ENCODE measurements around the gene PGAP6. TPM values are rescaled to one million over a fixed set of nuclear protein-coding genes. Genes with fewer than 3 reads are reported as not detected.
A peak's percentile ranks its signal among the peaks of the same experiment; 100 is the strongest.
"Not testable (repeated sequence)": the region's sequence is repeated elsewhere in the genome, so short reads cannot be mapped to it uniquely, and the experiment has no call there.

The PGAP6 gene
- total RNA-seq, 1 donor from 2014 or later = 29.0 TPM

DNA sequence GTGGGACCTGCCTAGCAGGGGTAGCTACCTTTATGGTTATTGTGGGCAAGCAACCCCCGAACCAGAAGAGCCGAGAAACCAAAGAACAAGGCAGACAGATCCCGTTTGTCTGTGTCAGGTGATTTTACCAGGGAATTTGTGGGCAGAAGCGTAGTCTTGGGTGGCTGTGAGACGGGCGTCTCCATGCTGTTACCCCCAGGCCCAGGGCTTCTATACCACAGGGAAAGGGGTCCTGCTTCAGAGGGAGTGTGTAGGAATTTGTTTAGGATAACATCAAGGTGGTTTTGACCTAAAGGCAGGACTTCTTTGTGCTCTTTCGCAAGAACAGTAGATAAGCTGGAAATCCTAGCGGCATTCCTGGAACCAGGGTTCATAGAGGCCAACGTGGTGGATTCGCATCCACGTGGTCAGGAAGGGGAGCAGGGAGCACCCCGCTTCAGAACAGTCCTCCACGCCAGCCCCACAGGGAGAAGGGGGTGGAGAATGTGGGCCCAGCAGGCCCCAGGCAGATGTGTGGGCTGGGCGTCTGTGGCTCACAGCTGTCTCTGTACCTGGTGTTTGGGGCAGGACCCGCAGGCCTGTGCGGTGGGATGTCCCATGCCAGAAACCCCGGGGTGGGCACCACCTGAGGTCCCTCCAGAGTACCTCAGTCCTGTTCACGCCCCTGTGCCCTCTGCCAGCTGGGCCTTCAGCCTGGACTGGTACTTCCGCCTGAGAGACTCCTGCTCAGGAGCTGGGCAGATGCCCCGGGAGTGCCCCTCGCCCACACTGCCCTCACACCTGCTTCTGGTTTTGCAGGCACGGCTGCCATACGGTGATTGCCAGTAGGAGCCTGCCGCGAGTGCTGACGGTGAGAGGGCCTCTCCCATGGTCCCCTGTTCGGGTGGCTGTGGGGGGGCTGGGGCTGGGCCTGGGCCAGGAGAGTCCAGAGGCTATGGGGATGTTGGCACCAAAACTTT, 24.0 kb upstream of the PGAP6 start:
- DNase-seq (ENCODE audit: low spot score) = no peak
- ATAC-seq = no peak
- intact Hi-C loops (cut with DNase I) = no loop called here

DNA sequence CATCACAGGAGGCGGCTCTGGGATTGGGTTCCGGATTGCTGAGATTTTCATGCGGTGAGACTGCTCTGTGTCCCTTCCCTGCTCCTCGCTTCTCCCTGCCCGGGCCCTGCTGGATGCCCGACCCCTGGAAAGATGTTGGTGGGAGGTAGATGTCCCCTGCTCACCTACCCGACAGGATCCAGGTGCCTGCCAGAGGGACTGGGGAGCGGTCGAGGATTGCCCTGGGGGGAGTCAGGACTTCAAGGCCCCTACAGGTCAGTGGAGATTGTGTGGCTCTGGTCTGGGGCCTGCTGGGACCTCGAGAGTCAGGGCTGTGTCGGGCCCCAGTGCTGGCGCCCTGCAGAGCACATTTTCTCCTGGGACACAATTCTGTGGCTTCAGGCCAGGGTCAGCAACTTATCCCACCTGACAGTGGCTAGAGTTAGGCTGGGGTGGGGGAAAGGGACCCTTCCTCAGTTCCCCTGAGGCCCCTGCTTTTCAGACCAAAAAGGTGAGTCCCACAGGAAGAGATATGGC, 23.3 kb upstream of the PGAP6 start:
- ATAC-seq (no peak), DNase-seq (ENCODE audit: low spot score) (no peak)
- intact Hi-C loops (cut with DNase I) = no loop called here

DNA sequence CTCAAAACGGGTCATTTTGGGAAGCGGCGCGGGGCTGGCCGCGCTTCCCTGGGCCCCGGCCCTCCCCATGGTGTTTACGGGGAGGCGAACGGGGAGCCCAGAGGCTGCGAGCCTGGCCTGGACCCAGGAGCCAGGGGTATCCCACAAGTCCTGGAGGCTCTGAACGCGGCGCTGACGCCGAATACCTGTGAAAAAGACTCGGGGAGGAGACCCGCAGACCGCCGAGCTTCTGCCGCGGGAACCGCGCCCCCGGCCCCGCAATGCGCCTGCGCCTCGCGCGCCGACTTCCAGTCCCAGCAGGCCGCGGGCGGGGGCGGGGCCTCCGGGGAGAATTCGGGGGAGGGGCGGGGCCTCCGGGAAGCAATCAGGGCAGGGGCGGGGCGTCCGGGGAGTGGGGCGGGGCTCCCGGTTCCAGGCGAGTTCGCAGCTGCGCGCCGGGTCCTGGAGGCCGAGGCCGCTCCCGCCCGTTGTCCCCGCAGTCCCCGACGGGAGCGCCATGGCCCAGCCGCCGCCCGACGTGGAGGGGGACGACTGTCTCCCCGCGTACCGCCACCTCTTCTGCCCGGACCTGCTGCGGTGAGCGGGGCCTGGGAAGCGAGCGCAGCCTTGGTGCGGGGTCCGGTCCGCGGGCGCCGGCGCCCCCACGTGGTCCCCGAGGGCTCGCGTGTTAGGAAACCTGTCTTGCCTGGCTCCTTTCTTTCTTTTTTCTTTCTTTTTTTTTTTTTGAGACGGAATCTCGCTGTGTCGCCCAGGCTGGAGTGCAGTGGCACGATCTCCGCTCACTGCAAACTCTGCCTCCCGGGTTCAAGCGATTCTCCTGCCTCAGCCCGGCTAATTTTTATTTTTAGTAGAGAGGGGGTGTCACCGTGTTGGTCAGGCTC, 19.9 kb upstream of the PGAP6 start, which contains the start of gene DECR2:
Gene DECR2 (plus strand): TSS at position 418 of the 881 bp plus-strand sequence. CDS start 79 bp downstream, at position 497.
- ATAC-seq = peak; percentile 91
- intact Hi-C loops (cut with DNase I) = no loop called here

DNA sequence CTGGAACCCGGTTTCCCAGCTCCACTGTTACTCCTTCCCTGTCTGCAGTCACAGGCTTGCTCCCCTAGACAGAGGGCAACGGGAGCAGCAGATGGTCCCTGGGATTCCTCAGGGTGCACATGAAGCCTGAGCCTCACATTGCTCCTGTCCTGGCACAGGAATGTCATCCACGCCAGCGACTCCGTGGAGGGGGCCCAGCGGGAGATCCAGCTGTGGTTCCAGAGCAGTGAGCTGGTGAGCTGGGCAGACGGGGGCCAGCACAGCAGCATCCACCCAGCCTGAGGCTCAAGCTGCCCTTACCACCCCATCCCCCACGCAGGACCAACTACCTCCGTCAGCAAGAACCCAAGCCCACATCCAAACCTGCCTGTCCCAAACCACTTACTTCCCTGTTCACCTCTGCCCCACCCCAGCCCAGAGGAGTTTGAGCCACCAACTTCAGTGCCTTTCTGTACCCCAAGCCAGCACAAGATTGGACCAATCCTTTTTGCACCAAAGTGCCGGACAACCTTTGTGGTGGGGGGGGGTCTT, 18.3 kb upstream of the PGAP6 start:
- ATAC-seq = no peak
- DNase-seq (ENCODE audit: low spot score) = no peak
- intact Hi-C loops (cut with DNase I) = no loop called here

More for the DNA sequence above, 19.9 kb upstream of the PGAP6 start, which contains the start of gene DECR2:
- peak; percentile 99 for DNase-seq (ENCODE audit: low spot score)

DNA sequence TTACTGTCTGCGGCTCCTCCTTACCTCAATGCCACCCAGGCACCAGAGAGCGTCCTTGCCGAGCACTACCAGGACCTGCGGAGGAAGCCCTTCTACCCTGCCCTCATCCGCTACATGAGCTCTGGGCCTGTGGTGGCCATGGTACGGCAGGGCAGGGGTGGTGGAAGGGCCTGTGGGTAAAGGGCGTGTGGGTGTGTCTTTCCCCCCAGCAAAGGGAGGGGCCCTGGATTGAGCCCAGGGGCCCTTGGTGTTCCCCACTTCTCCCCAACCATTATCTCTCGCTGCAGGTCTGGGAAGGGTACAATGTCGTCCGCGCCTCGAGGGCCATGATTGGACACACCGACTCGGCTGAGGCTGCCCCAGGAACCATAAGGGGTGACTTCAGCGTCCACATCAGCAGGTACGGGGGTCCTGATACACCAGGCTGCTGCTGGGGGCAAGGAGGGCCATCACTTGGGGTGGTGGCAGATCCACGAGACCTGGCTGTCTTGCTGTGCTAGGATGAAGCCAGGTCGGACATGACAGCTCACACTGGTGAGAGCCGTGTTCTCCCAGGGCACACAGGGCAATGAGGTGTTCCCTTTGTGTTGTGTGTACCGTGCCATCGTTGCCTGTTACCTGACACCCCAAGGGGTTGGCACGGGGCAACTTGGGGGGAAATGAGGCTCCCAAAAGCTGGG, 17.7 kb upstream of the PGAP6 start:
- ATAC-seq = no peak
- no peak for DNase-seq (ENCODE audit: low spot score)
- intact Hi-C loops (cut with DNase I) = no loop called here

DNA sequence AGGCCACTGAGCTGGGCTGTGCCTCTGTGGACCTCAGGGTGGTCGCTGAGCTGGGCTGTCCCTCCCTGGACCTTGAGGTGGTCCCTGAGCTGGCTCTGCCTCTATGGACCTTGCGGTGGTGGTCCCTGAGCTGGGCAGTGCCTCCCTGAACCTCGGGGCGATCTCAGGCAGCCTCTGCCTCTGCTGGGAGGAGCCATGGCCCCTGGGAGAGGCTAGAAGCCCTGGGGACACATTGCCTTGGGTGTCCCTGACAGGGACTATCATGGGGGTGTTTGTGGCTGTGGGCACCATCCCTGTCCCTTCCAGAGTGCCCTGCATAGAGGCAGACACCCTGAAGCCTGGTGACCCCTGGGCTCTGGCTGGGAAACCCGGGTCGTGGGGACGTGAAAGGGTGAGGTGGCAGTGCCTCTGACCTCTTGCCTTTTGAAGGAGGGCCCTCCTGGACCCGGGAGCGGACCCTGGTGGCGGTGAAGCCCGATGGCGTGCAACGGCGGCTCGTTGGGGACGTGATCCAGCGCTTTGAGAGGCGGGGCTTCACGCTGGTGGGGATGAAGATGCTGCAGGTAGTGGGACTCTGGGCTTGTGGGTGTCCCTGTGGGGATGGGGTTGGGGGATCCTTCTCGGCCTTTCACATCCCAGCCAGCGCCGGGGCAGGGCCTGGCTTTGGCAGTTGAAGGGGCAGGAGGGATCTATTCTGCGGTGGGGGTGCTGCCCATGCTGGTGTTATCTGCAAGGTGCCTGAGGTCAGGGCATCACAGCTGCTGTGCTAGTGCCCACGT, 17.0 kb upstream of the PGAP6 start:
- DNase-seq (ENCODE audit: low spot score) (no peak), ATAC-seq (no peak)
- intact Hi-C loops (cut with DNase I) = no loop called here

DNA sequence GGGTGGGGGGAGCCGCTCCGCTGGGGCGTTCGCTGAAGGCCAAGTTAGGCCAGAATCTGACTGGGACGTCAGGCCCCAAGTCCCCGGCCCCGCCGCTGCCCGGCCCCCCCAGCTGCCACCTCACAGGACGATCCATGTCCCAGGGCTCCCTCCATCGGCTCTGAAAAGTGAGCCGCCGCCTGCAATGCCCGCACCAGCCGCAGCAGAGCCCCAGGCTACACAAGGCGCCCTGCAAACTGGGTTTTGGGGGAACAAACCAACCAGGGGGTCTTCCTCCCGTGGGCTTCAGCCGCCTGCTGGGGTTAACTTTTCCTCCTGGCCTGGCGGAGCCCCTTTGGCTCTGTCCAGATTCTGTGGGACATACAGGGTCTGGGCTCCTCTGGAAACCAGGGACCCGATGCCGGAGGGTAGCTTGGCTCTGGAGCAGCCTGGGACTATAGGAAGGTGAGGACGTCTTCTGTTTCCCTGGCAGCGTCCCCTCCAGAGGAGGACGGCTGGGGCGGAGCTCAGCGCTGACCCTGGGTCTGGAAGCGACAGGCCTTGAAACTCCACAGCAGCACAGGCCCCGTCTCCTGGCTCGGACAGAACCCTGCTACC, 16.1 kb upstream of the PGAP6 start:
- ATAC-seq = peak; percentile 56
- intact Hi-C loops (cut with DNase I) = no loop called here
- DNase-seq (ENCODE audit: low spot score) = peak; percentile 87

DNA sequence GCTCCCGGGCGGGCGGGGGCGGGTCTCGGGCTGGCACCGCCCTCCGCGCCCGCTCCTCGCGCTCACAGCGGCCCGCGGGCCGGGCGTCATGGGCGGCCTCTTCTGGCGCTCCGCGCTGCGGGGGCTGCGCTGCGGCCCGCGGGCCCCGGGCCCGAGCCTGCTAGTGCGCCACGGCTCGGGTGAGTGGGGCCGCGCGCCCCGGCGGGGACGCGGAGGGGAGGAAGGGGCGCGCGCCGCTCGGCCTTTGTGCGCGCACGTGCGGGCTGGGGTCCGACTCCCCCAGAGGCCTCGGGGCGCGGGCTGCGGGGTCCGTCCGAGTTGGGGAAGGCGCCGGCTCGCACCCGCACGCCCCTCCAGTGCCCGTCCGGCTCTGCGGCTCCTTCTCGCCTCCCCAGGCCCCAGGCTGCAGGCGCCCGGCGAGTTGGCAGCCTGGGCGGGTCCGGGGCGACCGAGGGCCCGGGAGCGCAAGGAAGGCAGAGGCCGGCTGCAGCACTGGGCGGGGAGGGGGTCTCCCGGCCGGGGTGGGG, 15.4 kb upstream of the PGAP6 start, which contains the start of gene NME4:
Gene NME4 (plus strand): TSS at position 65 of the 527 bp plus-strand sequence. CDS start 24 bp downstream, at position 89.
- DNase-seq (ENCODE audit: low spot score) (no peak), ATAC-seq (no peak)
- intact Hi-C loops (cut with DNase I) = no loop called here

DNA sequence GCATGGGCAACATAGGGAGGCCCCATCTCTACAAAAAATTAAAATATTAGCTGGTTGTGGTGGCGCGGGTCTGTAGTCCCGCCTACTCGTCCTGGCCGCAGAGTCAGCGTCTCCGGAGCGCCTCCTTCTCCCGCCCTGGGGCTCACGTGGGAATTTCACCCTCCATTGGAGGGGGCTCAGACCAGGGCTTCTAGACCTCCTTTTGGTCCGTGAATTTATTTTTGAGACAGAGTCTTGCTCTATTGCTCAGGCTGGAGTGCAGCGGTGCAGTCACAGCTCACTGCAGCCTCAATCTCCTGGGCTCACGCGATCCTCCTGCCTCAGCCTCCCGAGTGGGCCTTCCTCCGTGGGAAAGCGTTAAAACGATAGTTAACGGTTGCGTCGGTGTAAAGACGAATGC, 14.8 kb upstream of the PGAP6 start:
- intact Hi-C loops (cut with DNase I) = no loop called here
- ATAC-seq (peak; percentile 20), DNase-seq (ENCODE audit: low spot score) (no peak)

DNA sequence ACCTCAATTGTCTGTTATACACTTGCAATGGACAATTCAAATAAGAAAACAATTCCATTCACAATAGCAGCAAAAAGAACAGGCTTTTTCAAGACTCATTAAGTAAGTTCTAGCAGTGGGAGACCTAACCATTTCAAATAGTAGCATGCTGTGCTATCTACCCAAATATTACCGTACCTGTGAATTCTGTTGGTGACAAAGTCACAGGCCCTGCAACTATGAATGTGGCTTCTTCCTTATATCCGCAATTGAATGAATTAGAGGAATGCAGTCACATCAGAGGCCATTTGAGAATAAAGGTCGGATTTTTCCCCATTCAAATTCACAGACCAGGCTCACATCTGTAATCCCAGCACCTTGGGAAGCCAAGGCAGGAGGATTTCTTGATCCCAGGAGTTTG, 14.4 kb upstream of the PGAP6 start:
- DNase-seq (ENCODE audit: low spot score) (no peak), ATAC-seq (no peak)
- intact Hi-C loops (cut with DNase I) = no loop called here

DNA sequence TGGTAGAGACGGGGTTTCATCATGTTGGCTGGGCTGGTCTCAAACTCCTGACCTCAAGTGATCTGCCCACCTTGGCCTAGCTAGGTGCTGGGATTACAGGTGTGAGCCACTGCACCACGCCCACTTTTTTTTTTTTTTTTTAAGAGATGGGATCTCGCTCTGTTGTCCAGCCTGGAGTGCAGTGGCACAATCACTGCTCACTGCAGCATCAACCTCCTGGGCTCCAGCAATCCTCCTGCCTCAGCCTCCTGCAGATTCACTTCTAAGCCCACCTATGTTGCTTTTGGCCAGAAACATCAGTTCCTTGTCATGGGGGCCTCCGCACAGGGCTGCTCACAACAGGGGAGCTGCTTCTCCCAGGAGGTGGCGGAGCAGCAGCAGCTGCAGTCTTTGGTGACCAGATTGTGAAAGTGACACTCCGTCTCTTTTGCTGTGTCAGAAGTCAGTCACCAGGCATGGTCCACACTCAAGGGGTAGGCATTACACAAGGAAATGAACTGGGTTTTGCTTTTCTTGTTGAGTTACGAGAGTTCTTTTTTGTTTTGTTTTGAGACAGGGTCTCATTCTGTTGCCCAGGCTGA, 10.8 kb upstream of the PGAP6 start:
- DNase-seq (ENCODE audit: low spot score) (no peak), ATAC-seq (no peak)
- intact Hi-C loops (cut with DNase I) = no loop called here

DNA sequence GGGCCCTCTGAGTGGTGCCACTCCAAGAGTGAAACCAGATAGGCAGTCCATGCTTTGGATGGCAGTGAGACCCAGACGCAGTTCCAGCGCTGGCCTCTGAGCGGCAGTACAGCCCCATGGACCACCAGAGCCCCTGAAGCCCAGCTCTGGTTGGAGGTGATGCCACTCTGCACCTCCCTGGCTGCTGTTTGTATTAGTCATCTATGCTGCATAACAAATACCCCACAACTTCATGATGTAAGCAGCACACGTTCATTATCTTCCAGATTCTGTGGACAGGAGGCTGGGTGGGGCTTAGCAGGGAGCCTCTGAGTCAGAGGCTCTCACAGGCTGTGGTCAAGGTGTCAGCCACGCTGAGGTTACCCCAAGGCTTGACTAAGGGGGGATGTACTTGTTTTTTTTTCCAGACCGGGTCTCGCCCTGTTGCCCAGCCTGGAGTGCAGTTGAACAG, 10.1 kb upstream of the PGAP6 start:
- ATAC-seq (peak; percentile 33), DNase-seq (ENCODE audit: low spot score) (no peak)
- intact Hi-C loops (cut with DNase I) = no loop called here

DNA sequence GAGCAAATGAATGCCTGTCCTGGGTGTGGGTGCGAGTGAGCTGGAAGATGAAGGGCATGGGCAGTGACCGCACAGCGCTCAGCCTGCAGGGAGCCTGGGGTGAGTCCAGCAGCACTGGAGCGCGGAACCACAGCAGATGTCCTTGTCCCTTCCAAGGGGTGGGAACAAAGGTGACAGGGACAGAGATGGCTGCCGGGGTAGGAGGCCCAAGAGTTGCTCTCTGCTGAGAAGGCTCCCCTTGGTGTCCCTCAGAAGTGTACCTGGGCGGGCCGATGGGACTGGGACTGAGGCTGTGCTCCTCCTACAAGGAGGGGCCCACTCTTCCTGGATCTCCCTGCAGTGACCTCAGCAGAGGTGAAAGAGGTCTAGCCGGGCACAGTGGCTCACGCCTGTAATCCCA, 7.6 kb upstream of the PGAP6 start:
- DNase-seq (ENCODE audit: low spot score) (no peak), ATAC-seq (no peak)
- intact Hi-C loops (cut with DNase I) = no loop called here

DNA sequence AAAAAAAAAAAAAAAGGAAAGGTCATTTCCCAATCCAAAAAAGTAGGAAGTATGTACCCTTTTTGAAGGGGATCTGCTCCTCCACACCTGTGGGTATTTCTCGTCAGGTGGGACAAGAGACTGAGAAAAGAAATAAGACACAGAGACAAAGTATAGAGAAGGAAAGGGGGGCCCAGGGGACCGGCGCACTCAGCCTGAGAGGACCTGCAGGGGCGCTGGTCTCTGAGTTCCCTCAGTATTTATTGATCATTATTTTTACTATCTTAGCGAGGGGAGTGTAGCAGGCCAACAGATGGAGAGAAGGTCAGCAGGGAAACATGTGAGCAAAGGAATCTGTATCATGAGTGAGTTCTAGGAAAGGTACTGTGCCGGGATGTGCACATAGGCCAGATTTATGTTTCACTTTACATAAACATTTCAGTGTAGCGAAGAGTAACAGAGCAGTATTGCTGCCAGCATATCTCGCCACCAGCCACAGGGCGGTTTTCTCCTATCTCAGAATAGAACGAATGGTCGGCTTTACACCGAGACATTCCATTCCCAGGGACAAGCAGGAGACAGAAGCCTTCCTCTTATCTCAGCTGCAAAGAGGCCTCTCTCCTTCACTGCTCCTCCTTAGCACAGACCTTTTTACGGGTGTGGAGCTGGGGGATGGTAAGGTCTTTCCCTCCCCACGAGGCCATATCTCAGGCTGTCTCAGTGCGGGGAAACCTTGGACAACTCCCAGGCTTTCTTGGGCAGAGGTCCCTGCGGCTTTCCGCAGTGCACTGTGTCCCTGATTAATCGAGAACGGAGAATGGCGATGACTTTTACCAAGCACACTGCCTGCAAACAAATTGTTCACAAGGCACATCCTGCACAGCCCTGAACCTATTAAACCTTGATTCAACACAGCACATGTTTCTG, 6.2 kb upstream of the PGAP6 start:
- intact Hi-C loops (cut with DNase I) = not testable (repeated sequence)

DNA sequence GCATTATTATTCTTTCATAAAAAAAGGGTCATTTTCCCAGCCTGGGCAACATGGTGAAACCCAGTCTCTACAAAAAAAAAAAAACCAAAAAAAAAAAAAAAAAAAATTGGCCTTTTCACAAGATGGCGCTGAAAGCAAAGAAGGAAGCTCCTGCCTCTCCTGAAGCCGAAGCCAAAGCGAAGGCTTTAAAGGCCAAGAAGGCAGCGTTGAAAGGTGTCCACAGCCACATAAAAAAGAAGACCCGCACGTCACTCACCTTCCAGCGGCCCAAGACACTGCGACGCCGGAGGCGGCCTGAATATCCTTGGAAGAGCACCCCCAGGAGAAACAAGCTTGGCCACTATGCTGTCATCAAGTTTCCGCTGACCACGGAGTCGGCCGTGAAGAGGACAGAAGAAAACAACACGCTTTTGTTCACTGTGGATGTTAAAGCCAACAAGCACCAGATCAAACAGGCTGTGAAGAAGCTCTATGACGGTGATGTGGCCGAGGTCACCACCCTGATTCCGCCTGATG, 4.9 kb upstream of the PGAP6 start:
- intact Hi-C loops (cut with DNase I) = no loop called here
- peak; percentile 58 for ATAC-seq
- DNase-seq (ENCODE audit: low spot score) = no peak

More for the DNA sequence above, 6.2 kb upstream of the PGAP6 start:
- DNase-seq (ENCODE audit: low spot score); ATAC-seq: not testable (repeated sequence)
